GM20000 (cell line): Measurements from ENCODE around the gene SPN.
"Not testable (repeated sequence)": the region's sequence is repeated elsewhere in the genome, so short reads cannot be mapped to it uniquely, and the experiment has no call there.

Source experiments
- DNase-seq: peaks from one replicate; pipeline ENCODE4 v3.0.0; 2012; ENCODE audit warnings: low spot score
- TF ChIP-seq, protein P1 (sequence below): IDR thresholded peaks from 2 replicates; pipeline ENCODE4 v1.5.1; 2012; ENCODE audit warnings: mild to moderate bottlenecking, control low read depth; ENCODE audit errors: extremely low read depth, missing control alignments

SPN gene

GRCh38 chr16:29662729-29663015 is 375 bp upstream of the SPN start:
- peak; percentile 74 for DNase-seq
- TF ChIP-seq, protein P1, sequence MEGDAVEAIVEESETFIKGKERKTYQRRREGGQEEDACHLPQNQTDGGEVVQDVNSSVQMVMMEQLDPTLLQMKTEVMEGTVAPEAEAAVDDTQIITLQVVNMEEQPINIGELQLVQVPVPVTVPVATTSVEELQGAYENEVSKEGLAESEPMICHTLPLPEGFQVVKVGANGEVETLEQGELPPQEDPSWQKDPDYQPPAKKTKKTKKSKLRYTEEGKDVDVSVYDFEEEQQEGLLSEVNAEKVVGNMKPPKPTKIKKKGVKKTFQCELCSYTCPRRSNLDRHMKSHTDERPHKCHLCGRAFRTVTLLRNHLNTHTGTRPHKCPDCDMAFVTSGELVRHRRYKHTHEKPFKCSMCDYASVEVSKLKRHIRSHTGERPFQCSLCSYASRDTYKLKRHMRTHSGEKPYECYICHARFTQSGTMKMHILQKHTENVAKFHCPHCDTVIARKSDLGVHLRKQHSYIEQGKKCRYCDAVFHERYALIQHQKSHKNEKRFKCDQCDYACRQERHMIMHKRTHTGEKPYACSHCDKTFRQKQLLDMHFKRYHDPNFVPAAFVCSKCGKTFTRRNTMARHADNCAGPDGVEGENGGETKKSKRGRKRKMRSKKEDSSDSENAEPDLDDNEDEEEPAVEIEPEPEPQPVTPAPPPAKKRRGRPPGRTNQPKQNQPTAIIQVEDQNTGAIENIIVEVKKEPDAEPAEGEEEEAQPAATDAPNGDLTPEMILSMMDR = no peak

- no peak for DNase-seq
- TF ChIP-seq, protein P1 = no peak
Measured at GRCh38 chr16:29663807-29664090, 702 bp downstream of the SPN start.

GRCh38 chr16:29664091-29664921 is 1.3 kb downstream of the SPN start:
- DNase-seq = no peak
- TF ChIP-seq, protein P1 = no peak

GRCh38 chr16:29665294-29666077 is 2.4 kb downstream of the SPN start:
- no peak for DNase-seq
- TF ChIP-seq, protein P1 = no peak

GRCh38 chr16:29667322-29667610 is 4.2 kb downstream of the SPN start:
- DNase-seq = not testable (repeated sequence)

DNA sequence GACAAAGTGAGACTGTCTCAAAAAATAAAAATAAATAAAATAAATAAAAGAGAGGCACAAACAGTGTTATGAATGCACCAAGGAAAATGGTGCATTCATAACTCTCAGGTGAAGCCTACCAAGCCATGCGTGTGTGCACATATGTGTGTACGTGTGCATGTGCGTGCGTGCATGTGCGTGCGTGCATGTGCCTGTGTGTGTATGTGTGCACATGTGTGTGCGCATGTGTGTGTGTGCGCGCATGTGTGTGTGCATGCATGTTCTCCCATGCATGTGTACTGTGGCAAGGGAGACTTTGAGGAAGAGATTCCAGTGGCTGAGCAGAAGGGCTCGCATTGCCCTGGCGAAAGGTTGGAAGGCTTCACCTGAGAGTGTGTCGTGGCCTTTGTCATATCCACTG is 4.7 kb downstream of the SPN start:
- TF ChIP-seq, protein P1 = no peak
- DNase-seq = no peak

- TF ChIP-seq, protein P1 = no peak
- DNase-seq = no peak
Measured at GRCh38 chr16:29668267-29668666, 5.2 kb downstream of the SPN start.

- no peak for DNase-seq
- TF ChIP-seq, protein P1 = no peak
Measured at GRCh38 chr16:29673501-29673900, 10.5 kb downstream of the SPN start.
